Activated CD8-positive, alpha-beta memory T cell treated with anti-CD3 and anti-CD28 coated beads for 36 hours (primary cell): ENCODE measurements around the gene ZNF496. TPM values are rescaled to one million over a fixed set of nuclear protein-coding genes. Genes with fewer than 3 reads are reported as not detected.
"Not testable (repeated sequence)": the region's sequence is repeated elsewhere in the genome, so short reads cannot be mapped to it uniquely, and the experiment has no call there.

Experiments
- CTCF ChIA-PET: fragments of 350-600 bp; sonication (Branson Sonifier 250); formaldehyde crosslinking; loops from one replicate; lab custom pipeline; 2021; ENCODE audit warnings: antibody characterized with exemption; lab: Charles Lee
- POLR2A ChIA-PET: fragments of 350-600 bp; sonication (Branson Sonifier 250); formaldehyde crosslinking; loops from one replicate; lab custom pipeline; 2021; ENCODE audit warnings: antibody characterized with exemption; lab: Charles Lee
- total RNA-seq, 2 experiments: library from RNA; stranded (reverse); gene quantifications; one replicate each; pipeline ENCODE4 v1.2.3, GENCODE V29; 2021

ZNF496 gene
- total RNA-seq, 2 experiments from 2014 or later, result 20.3 to 23.1 TPM

GRCh38 chr1:247299723-247300381 is 31.8 kb downstream of the ZNF496 start:
- ChIA-PET POLR2A (no interaction called here), CTCF (no interaction called here)

DNA sequence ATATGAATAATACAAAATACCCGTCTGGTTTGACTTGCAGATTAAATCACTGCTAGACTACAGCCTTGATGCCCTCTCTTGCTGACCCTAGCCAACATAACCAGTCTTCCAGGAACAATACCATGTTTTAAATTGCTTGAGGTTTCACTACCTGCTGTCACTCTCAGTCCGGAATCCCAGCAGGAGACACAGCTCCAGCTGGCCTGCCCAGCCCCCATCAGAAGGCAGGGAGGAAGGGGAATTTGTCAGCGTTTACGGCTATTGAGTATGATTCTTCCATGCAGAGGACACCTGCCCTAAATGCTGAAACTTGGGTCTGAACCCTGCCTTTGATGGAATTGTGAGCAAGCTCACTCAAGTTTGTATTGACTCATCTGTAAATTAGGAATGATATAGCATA is 33.0 kb downstream of the ZNF496 start:
- POLR2A ChIA-PET, result no interaction called here
- CTCF ChIA-PET, result no interaction called here

- ChIA-PET POLR2A (no interaction called here), CTCF (no interaction called here)
These were observed 33.6 kb downstream of the ZNF496 start for GRCh38 chr1:247298124-247298481.

DNA sequence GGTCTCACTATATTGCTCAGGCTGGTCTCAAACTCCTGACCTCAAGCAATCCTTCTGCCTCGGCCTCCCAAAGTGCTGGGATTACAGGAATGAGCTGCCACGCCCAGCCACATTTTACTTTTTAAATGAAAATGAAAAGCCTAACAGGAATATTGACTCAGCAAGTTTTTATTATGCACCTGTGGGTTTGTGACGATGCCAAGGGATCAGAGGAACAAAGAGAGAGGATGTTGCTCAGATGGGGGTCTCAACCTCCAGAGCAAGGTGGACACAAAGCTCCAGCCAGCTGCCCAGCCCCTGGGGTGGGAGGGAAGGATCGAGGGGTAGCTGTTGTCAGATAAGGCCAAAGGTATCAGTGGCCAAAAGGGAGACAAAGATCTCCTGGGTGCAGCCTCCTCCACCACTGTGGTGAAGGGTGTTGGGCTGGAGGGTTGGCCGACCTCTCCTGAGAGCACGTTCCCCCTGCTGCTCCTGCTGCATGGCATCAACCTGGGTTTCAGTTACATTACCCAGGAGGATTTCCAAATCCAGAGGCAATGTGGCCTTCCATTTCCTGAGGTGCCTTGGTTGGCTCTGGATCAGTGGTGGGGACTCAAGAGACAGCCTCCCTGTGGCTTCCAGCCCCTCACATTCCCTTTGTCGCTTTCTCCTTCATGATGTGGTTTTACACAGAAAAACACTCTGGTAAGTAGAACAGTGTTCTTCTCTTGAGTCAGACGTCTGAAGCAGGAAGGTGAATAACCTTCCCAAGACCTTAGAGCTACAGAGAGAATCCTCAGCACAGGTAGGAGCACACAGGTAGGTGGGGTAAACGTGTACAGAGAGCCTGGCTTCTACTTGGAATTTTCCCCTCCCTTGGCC is 34.2 kb downstream of the ZNF496 start:
- ChIA-PET CTCF (no interaction called here), POLR2A (no interaction called here)

DNA sequence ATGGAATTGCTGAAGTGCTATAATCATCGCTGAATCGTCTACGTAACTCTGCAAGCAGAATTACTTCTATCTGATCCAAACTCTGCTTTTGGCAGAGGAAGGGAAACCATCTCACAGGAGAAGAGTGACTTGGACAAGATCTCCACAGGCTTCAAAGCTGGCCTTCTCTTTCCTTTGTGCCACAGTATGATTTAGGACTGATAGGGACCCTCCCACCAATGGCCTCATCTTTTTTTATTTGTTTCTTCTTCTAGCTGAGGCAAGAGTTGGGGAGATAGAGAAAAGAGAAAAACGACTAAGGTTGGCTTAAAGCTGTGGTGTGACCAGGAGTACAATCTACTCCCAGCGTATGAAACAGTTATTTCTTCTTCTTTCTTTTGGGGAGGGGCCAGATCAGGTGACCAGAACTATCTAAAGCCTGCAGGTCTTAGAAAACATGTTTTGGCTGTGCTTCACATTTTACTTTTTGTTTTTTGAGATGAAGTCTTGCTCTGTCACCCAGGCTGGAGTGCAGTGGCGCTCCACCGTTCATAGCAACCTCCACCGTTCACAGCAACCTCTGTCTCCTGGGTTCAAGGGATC is 35.0 kb downstream of the ZNF496 start:
- ChIA-PET POLR2A (interaction anchor here (0.6 kb wide), 1 partner anchor 92 kb away, joined by 7 read pairs; no protein-coding TSS in a partner anchor), CTCF (no interaction called here)

DNA sequence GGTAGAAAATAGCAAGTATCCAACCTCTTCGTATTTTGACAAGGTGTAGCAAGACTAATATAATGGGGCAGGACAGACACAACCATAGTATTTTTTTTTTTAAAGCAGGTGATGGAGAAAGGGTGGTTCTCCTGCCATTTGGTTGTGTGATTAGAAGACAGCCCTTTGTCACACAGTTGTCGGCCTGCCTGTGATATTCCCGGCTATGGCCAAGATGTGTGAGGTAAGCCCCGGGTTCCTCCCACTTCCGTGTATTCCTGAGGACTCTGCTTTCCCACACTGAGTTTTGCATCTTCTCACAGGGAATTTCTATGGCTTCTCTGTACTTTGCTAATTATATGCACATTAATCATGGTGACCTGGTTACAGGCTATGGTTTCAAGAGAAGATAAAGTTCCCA is 35.9 kb downstream of the ZNF496 start:
- CTCF ChIA-PET, result no interaction called here
- POLR2A ChIA-PET, result interaction anchor here (0.6 kb wide), 1 partner anchor 91 kb away, joined by 7 read pairs; no protein-coding TSS in a partner anchor

DNA sequence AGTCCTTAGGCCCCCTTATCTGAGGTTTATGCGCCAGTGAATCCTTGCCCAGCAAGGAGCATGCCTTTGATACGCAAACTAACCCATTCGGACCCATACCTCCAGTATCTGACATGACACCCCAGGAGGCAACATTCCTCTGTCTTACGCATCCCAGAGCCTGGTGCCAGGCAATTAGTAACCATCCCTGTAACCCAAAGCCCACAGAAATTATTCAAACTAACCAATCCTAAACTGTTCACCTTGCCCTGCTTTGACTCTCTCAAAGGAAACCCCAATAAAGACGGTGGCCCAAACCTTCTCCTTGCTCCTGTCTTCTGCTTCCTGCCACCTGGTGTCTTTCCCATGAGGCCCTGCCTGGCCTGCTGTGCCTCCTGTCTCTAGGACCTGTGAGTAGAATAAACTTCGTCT is 36.4 kb downstream of the ZNF496 start:
- POLR2A ChIA-PET, result no interaction called here
- CTCF ChIA-PET, result no interaction called here

DNA sequence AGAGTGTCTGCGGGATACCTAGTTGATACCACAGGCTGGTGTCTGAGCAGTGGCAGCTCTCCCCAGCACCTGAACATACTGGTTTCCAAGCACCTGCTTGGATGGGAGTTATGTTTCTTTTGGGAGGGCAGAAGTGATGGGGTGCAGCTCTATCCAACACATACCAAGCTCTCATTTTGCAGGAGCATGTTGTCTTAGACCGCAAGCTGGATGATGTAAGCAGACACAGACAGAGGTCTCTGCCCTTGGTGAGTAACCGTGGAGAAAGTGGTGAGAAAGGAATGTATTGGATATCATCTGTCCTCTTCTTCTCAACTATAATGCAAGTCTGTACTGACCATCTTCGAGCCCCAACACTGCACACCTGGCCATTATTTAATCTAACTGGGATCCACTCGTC is 37.4 kb downstream of the ZNF496 start:
- POLR2A ChIA-PET, result no interaction called here
- CTCF ChIA-PET, result interaction anchor here (0.6 kb wide), 1 partner anchor 1525 kb away, joined by 4 read pairs; no protein-coding TSS in a partner anchor

- ChIA-PET CTCF (no interaction called here), POLR2A (no interaction called here)
These were observed 38.6 kb downstream of the ZNF496 start for GRCh38 chr1:247293047-247293446.

GRCh38 chr1:247291833-247292561 is 39.7 kb downstream of the ZNF496 start:
- ChIA-PET POLR2A (no interaction called here), CTCF (no interaction called here)

DNA sequence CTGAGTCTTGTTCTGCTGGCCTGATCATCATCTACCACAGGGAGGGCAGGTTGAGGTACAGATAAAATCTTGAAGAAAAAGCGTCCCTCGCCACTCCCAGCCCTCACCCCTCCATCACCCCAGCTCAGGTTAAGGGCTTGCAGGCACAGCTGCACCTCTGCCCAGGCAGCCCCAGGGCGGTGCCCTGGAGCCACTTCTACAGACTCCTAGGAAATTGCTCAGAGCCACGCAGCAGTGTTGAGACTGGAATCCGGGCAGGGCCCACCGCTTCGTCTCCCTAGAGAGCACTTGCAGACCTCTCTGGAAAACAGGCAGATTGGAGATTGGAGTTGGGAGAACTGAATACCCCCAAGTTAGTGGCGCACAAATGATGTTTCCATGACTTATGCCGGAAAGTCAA is 40.5 kb downstream of the ZNF496 start:
- POLR2A ChIA-PET, result no interaction called here
- CTCF ChIA-PET, result no interaction called here

- POLR2A ChIA-PET, result no interaction called here
- CTCF ChIA-PET, result no interaction called here
These were observed 41.1 kb downstream of the ZNF496 start for GRCh38 chr1:247290576-247290975.

- POLR2A ChIA-PET, CTCF ChIA-PET: not testable (repeated sequence)
These were observed 42.3 kb downstream of the ZNF496 start for GRCh38 chr1:247289274-247289892.

- ChIA-PET CTCF (no interaction called here), POLR2A (no interaction called here)
These were observed 43.3 kb downstream of the ZNF496 start for GRCh38 chr1:247288341-247288740.

DNA sequence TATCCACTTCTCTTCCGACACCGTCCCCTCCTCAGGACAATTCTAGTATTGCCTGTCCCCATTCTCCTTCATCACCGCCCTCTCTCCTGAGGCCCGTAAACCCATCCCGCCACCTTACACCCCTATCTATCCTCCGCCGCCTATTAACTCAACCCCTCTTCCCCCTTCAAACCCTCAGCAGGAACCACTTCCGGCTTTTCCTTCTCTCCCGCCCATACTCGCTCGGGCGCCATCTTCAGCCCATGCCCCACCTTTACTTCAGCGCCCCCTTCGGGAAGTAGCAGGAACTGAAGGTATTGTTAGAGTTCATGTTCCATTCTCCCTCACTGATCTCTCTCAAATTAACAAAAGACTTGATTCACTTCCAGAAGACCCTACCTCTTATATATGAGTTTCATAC is 44.2 kb downstream of the ZNF496 start:
- POLR2A ChIA-PET, result no interaction called here
- CTCF ChIA-PET, result no interaction called here

- ChIA-PET POLR2A (no interaction called here), CTCF (no interaction called here)
These were observed 45.5 kb downstream of the ZNF496 start for GRCh38 chr1:247286134-247286670.

- ChIA-PET POLR2A (no interaction called here), CTCF (no interaction called here)
These were observed 50.6 kb downstream of the ZNF496 start for GRCh38 chr1:247281001-247281574.

DNA sequence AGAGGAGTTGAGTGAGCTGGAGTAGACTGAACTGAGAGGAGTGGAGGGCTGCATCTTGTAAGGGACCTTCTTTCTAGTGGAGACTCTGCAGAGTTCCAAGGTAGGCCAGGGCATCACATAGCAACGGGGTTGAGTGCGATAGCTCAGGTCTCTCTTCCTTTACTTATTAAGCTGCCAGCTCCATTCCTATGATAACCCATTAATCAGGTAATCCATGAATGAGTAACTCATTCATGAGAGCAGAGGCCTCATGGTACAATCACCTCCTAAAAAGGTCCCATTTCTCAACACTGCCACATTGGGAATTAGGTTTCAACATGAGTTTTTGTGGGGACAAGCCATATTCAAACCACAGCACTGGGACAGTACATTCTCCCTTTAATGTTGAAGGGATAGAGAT is 54.5 kb downstream of the ZNF496 start:
- ChIA-PET CTCF (no interaction called here), POLR2A (no interaction called here)
